Activated CD4-positive, alpha-beta T cell treated with anti-CD3 and anti-CD28 coated beads for 4 hours (primary cell): Measurements from ENCODE around the gene LCN12.
A peak's percentile ranks its signal among the peaks of the same experiment; 100 is the strongest.

Experiments used
- DNase-seq, 2 donors: peaks; one replicate each; pipeline ENCODE4 v3.0.0-alpha.2; 2020

The LCN12 gene

GRCh38 chr9:136927343-136928271, 24.5 kb upstream of the LCN12 start:
- no peak for DNase-seq

DNA sequence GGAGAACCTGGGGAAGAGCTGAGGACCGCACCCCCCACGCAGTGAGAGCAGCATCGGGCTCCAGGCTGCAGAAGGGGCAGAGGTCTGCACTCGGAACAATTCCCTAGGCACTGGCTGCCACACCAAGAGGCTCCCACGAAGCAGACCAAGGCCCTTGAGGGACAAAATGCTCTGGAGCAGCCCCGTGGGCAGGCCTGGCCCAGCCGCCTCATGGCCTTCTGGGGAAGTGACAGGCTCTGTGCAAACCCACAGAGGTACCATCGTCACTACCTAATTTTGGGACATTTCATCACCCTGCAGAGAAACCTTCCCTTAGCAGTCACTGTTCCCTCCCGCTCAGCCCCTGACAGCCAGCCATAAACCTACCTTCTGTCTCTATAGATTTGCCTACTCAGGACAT, 23.5 kb upstream of the LCN12 start:
- DNase-seq = no peak

DNA sequence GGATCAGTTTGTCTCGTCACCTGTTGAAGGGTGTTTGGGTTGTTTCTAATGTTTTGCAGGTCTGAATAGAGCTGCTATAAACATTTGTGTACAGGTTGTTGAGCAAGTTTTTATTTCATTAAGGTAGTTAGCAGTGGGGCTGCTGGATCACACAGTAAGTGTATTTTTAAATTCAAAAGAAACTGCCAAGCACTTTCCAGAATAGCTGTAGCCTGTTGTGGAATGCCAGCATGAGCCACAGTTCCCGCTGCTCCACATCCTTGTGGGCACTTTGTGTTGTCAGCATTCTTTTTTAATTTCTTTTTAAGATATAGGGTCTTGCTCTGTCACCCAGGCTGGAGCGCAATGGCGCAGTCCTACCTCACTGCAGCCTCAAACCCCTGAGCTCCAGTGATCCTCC, 22.1 kb upstream of the LCN12 start:
- no peak for DNase-seq

DNA sequence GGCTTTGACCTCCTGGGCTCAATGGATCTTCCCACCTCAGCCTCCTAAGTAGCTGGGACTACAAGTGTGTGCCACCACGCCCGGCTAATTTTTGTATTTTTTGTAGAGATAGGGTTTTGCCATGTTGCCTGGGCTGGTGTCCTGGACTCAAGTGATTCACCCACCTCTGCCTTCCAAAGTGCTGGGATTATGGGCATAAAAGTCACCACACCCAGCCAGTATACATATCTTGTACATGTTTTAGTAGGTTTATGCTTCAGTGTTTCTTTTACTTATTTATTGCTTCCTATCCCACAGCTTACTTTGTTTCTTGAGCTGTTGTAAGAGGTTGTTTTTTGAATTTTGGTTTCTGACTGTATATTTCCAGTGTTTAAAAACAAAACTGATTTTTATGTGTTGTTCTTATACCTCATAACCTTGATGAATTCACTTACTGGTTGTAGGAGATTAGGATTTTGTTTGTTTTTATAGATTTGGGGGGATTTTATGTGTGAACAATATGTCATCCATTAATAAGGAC, 20.4 kb upstream of the LCN12 start:
- no peak for DNase-seq

- no peak for DNase-seq
These were observed 17.8 kb upstream of the LCN12 start for GRCh38 chr9:136934277-136934676.

- DNase-seq = no peak
These were observed 16.4 kb upstream of the LCN12 start for GRCh38 chr9:136935651-136936050.

DNA sequence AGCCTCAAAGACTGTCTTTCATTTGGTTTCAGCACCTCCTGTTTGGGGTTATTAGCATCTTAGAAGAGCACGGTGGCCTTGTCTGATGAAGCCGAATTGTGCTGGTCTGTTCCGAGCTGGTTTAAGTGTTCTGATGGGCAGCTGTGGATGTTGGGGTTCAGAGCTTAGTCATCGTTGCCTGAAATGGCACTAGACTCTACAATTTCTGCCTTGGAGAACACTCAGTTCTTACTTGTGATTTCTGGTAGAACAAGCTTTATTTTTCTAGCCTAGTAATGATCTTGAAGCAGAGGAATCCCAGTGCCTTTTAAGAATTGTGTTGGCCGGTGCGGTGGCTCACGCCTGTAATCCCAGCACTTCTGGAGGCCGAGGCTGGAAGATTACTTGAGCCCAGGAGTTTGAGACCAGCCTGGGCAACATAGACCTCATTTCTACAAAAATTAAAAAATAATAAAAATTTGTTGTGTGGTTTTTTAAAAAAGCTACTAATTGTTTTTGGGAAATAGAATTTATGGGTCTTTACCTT, 15.4 kb upstream of the LCN12 start:
- DNase-seq = no peak

DNA sequence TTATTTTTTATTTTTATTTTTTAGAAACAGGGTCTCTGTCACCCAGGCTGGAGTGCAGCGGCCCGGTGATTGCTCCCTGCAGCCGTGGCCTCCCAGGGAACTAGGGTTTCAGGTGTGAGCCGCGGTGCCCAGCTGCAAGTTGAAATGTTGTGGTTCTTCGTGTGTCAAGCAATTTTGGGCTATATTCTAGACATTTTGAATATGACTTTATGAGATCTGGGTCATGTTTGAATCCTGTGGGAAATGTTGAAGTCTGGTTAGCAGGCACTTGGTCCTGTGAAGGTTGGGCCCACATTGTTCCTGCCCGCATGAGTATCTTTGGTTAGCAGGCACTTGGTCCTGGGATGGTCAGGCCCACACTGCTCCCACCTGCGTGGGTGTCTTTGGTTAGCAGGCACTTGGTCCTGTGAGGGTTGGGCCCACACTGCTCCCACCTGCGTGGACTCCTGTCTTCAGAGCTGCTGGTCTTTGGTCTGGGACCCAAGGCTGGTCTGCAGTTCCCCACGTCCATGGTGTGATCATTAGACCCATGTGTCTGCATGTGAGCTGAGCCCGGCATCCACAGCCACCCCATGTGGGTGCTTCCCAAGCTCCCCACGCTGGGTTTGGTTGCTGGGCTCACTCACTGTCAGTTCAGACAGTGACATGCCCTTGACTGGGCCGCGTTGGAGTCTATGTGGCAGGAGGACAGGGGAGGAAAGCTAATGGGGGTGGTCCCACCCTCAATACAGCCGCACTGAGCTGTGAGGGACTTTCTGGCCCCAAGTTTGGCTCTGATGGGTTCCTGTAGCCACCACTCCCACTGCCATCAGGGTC, 14.7 kb upstream of the LCN12 start:
- no peak for DNase-seq

- no peak for DNase-seq
These were observed 12.6 kb upstream of the LCN12 start for GRCh38 chr9:136939431-136939995.

GRCh38 chr9:136939996-136940525, 12.0 kb upstream of the LCN12 start:
- no peak for DNase-seq

- DNase-seq = no peak
These were observed 11.4 kb upstream of the LCN12 start for GRCh38 chr9:136940526-136941230.

DNA sequence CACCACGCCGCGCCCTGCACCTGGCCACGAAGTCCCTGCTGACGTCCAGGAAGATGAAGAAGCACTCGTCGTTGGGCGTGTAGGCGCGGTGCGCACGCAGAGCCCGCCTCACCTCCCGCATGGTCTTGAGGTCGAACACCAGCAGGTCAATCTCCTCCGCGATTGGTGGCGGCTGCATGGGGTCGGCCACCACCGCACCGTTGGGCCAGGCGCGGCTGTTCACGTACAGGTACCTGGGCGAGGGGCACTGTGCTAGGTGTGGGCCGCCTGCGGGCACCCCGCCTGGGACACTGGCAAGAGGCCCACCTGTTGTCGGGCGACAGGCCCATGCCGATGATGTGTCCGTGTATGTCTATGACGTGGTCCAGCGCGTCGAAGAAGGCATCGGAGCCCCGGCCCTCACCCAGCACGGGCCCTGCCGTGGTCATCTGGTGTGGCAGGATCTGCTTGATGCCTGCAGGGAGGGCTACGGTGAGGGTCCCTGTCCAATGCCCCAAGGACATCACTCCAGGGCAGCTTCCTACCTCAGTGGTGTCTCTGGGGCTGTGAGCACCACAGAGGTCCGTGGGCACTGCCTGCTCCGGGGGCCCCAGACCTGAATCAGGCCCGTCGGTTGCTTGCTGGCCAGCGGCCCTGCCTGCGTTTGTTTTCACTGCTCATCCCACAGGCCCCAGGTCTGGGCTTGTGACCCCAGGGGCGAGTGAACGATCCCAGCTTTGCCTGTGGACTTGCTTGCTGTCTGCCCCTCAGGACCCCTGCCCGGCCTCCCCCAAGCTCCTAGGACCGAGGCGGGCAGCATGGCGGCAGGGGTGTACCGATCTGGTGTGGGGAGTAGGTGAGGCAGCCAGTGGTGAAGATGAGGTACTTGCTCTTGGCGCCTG, 10.6 kb upstream of the LCN12 start:
- DNase-seq = no peak

GRCh38 chr9:136942112-136942880, 9.8 kb upstream of the LCN12 start:
- DNase-seq = no peak

DNA sequence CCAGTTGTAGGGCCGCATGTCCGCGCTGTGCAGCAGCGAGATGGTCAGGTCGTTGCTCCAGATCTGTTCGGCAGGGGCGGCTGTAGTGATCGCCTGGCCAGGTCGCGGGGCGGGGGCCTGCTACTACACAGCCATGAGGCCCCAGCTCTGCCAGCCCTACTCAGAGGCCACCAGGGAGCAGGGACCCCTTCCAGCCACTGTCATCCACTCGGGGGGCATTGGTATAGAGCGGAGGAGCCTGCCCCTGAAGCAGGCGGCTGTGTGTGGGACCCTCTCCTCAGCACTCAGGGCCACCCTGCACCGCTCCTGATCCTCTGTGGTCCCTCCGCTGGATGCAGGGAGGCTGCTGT, 9.2 kb upstream of the LCN12 start:
- DNase-seq = no peak

DNA sequence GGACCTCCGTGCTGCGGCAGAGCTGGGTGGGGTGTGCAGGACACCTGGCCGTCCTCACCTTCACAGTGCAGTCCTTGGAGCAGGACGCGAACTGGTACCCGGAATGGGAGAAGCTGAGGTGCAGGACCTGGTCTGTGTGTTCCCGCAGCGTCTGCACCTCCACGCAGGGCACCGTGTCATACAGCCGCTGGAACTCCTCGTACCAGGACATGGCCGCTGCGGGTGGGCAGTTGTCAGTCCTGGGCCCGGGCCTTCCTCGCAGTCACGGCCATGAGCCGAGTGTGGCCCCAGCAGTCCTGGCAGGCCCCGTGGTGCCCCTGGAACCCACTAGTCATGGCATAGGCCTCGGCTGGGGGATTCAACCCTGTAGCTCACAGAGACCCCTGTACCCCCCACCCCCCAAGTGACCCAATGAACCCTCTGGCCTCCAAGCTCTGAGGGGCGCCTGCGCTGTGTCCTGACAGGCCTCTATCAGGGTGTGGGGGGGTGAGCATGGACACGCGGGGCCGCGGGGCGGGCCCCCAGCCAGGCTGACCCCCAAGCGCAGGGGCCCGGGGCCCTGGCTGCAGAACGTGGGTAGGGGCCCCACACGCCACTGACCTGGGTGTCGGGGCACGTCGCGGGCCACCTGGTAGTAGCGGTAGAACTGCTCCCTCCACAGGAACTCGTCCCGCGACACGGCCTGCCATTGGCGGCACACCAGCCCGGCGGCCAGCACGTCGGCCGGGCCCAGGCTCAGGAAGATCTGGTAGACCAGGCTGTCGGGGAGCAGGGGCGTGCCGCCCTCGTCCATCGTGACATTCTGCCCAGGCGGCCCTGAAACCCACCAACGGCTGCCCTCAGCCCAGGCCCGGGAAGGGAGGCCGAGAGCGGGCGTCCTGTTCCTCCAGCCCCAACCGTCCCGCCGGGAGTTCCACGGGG, 8.5 kb upstream of the LCN12 start:
- DNase-seq = peak in 1 of 2 donors; percentile 34

- peak in 1 of 2 donors; percentile 25 for DNase-seq
These were observed 7.9 kb upstream of the LCN12 start for GRCh38 chr9:136944212-136944518.

DNA sequence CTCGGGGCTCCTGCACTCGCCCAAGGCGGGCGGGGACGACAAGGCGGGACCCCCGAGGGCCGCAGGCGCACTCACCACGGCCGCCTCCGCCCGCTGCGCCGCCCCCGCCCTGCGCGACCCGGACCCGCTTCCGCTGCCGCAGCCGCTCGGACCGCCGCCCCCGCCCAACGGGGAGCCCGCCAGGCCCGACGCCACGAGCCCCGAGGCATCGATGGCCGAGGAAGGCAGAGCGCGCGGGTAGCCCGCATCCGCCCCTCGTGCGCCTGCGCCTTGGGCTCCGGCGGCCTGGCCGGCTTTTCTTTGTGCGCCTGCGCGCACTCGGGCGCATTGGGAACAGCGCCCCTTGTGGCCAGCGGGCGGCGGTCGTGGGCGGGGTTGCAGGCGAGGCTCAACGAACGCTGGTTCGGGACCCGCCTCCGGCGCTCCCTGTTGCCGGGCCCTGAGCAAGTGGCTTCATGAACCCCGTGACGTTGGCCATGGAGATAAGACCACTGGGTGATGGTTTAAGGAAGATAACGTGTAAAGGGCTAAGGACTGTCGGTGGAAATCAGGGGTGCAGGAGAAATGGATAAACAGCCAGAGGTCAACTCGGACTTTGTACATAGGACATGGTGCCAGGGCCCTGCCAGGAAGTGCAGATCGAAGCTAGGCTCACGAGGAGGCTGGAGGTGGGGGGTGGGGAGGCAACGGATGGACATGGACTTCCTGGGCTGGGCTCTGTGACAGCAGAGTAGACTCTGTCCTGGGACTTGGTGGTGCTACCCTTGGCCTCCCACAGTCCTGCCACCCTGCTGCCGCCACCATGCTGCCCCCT, 7.3 kb upstream of the LCN12 start, which contains the start of the genes C8G and FBXW5:
Gene C8G, plus strand, starts transcription at position 725 of the 814 bp plus-strand sequence. Its CDS starts 78 bp downstream, at position 803.
Gene FBXW5, minus strand, starts transcription at position 220 of the 814 bp plus-strand sequence. CDS start 655 bp downstream, outside the sequence.
- DNase-seq = peak; percentile 91 to 93
